Raji (cell line): ENCODE data around the gene CAMK1D.

Experiments
- POLR2A ChIP-seq: IDR thresholded peaks from 2 replicates; pipeline ENCODE4 v1.6.1; 2011; ENCODE audit warnings: low read depth, low read length, control low read depth; ENCODE audit not compliant: insufficient read depth

CAMK1D gene

DNA sequence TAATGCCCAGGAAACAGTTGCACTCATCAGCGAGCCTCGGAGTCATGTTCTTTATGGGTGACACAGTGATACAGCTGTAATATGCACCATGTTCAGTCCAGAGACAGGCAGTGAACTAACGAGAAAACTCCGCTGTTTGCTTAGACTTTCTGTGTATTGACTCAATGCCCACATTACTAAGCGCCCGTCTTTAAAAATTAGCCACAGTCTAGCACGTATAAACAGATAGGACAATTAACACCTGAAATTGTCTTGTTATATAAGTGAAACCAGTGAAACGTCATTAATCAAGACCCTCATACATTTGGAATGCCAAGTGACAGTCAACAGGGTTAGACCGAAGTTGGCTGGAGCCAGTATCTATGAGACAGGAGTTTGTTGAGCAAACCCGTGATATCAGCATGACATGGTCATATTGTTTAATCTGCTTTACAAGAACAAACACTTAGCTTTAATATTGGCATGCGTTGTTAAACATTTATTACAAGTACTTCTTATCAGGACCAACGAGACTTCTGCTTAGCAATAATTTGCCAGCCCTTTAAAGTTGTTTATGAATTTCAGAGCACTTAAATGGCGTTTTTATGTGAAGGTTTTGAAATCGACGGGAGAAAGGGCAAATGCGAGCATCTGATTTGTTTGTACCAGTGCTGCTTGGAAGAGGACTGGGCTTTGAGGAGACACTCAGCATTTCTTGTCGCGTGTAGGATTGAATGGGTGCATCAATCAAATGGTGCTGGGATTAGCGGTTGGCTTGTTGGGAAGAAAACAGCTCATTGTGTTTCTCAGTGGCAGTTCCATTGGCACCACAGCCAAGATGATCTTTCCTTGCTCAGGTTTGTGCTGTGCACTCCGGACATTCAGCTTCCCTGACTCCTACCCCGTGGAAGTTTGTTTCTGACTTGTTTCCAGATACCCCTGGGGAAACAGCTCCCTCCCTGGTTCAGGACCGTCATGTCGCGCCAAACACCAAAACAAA lies 56.3 kb downstream of the CAMK1D start:
- TF ChIP-seq POLR2A, result no peak

DNA sequence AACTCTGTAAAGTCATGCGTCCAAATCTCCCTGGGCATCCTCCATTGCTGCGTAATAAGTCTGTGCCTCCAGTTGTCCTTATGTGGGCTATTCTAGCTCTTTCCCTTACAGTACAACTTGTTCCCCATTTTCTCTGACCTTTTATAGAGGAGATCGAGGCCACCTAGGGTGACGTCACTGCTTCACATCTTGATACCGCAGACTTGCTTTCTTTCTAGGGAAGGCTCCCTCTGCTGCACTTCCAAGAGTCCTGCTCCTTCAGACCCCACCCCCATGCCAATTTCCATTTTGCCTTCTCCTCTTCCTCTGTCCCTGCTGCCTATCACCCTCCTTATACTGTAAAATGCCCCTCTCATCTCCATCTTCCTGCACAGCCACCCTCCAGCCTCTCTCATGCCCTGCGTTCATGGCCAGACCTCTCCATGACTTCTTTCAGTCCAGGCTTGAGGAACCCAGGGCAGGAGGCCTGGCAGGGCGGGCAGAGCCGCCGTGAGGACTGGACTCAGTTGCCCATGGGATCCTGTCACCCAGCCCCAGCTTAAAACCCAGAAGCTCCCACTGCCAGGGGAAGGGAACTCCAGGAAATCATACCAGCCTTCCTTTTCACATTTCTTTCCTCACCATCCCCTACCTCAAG lies 57.5 kb downstream of the CAMK1D start:
- no peak for TF ChIP-seq POLR2A

DNA sequence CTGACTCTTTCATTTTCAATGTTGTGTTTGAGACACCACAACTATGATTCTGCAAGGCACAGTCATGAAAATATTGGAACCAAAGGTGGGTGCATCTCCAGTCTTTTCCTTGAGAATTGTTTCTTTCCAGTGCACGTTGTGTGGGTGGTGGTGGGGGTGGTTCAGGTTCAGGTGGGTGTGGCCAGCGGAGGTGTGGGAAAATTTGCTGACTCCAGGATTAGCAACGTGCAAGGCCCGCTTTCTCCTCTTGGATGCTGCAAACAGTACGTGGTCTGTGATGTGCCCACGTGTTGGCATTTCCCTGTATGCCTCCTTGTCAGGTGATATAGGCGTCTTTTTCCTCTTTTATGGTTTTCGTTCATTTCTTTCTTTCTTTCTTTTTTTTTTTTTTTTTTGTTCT lies 59.1 kb downstream of the CAMK1D start:
- TF ChIP-seq POLR2A, result no peak

DNA sequence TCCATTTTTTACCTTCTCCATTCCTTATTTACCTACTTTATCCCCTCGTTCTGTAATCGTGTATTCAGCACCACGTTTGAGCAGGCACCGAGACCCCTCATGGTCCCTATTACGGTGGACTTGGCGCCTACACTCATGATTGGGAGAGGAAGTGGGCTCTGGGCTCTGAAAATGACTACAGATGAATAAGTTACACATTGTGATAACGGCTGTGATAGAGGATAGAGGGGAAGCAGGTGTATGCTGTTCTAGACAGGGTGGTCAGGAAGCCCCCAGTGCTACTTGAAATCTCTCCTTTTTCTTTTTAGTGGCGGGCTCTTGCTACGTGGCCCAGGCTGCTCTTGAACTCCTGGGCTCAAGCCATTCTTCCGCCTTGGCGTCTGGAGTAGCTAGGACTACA lies 59.8 kb downstream of the CAMK1D start:
- TF ChIP-seq POLR2A, result no peak

DNA sequence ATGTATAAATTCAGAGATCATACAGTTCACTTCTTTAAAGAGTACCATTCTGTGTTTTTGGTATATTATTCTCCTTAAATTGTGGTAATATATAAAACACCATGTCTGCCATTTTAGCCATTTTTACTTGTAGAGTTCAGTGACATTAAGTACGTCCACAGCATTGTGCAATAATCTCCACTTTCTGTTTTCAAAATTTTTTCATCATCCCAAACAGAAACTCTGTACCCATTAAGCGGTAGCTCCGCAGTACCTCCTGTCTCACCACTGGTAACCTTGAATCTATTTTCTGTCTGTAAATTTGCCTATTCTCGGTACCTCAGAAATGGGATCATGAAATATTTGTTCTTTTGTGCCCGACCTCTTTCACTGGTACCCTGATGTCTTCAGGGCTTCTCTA lies 60.3 kb downstream of the CAMK1D start:
- TF ChIP-seq POLR2A, result no peak

DNA sequence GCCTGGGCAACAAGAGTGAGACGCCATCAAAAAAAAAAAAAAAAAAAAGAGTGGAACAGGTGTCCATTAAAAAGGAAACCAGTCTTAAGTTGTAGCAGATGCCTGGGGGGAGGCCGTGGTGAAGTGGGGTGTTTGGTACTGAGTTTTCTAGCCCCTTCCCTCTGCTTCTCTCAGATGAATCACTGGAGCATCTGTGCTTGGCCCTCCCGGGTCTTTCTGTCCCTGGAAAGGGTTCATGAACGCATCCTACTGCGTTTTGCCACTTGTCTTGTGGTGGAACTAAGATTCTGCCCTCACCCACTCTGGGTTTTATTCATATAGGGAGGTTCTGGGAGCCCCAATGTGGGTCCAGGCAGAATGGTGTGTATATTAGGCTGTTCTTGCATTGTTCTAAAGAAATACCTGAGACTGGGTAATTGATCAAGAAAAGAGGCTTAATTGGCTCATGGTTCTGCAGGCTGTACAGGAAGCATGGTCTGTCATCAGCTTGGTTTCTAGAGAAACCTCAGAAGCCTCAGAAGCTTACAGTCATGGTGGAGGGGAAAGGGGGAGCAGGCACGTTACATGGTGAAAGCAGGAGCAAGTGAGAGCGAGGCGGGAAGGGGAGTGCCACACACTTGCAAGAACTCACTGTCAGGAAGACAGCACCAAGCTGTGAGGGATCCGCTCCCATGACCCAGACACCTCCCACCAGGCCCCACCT lies 63.5 kb downstream of the CAMK1D start:
- no peak for TF ChIP-seq POLR2A

DNA sequence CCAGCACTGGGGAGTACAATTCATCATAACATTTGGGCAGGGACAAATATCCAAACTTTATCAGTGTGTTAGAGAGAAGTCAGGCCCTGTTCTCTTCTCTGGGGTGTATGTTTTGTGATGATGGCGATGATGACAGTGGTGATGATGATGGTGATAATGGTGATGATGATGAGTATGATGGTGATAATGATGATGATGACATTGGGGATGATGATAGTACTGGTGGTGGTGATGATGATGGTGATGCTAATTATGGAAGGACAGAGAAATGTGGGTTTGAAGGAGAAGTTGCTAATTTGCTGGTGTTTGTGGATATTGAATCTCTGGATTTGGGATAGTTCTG lies 64.0 kb downstream of the CAMK1D start:
- no peak for TF ChIP-seq POLR2A

DNA sequence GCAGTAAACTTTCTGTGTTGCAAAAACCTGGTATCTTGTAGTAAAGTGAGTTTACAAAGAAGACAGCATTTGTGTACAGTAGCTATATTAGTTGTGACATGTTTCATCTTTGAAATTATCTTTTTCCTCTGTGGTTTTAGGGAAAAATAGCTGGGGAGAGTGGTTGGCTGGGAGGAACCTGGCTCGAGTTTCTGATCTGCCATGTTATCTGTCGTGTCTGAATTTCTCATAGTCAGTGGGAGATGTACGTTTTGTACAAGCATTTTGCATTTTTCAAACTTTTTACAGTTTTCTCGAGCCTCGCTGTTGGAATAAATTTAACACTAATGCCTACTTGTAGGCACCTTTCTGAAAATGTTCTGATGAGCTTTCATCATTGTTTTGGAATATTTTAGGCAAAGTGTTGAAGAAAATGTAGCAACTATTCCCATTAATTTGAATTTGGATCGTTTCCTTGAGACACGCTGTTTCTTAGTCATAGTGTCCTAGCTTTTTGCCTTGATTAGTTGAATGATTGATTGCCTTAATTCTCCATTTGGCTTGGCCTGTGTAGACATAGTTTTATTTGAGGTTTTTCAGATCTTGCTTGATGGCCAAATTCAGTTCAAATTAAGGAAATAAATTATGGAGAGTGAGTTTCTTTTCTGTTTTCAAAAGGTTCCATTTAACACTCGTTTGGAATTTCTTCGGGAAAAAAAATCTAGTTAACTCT lies 65.1 kb downstream of the CAMK1D start:
- no peak for TF ChIP-seq POLR2A

DNA sequence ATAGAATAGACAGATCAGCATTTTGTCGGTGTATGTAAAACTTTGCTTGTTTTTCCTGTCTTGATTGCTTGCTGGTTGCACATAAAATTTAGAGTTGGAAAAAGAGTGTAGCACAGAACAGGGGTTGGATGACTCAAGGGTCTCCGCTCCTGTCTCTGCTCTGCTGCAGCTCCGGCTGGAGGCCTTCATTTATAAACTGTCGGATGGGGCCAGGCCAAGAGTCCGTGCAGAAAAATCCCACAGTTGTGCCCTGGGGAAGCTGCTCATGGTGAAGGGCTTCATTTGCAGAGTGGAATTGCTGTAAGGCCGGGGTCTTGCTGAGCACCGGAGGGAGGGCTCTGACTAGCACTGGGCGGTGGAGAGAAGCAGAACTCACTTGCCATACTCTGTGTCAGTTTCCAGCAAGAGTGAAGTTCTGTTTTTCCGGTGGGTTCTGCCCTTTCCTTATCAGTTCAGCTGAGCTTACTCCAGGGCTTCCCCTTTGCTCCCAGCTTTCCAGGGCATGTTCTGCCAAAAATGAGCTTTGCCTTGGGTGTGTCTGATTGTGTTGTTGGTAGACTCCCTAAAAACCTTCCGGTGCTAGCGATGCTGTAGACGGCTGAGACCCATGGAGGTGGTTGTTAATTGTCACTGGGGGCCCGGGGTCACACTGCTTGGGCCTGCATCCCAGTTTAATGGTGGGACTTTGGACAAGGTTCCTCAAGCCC lies 67.2 kb downstream of the CAMK1D start:
- no peak for TF ChIP-seq POLR2A

DNA sequence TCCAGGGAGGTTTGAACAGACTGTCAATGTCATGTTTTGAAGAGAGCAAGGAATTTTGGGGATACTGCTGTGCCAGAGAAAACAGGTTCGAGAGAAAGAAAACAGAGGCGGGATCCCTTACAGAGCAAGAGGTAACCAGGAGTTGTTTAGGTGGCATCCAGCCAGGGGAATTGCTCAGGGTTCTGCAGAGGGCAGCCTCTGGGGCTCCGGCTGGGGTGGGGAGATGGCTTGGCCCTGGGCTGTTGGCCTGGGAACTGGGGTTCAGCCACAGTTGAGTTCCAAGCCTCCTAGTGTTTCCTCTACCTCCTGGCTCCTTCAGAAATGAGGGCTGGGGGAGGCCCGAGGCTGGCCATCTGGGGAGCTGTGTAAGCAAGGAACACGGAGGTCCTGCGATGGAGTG lies 68.0 kb downstream of the CAMK1D start:
- no peak for TF ChIP-seq POLR2A

DNA sequence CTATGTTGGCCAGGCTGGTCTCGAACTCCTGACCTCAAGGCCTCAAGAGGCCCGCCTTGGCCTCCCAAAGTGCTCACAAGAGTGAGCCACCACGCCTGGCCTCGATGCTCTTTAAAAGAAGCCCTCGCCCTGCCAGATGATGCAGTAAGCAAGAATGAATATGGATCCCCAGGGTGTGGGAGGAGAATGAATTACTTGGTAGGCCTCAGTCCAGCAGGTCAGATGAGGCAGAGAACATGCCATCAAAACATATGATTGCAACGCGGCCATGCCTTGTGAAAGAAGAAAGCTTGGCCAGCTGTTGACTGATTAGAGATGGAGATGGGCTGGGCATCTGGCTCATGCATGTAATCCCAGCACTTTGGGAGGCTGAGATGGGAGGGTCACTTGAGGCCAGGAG lies 68.7 kb downstream of the CAMK1D start:
- no peak for TF ChIP-seq POLR2A

DNA sequence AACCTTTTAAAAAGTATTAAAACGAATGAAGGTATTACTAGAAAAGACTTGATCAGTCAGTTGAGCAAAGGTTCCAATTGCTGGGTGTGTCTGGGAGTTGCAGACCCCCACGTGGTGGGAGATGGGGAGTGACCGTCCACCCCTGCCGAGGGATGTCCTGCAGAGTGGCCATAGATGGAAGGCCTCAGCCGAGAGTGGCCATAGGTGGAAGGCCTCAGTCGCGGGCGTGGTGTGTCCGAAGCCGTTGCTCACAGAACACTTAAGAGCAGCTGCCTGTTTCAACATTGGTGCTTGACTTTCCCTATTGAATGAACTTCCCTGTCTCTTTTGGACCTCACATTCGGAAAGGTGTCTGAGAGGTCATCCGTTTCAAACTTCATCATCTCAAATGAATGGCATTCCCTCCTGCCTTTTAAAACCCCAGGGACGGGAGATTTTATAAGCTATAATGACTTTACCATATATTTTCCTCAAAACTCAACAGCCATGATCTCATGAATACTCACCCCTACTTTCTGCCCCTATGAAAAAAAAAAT lies 69.4 kb downstream of the CAMK1D start:
- no peak for TF ChIP-seq POLR2A

DNA sequence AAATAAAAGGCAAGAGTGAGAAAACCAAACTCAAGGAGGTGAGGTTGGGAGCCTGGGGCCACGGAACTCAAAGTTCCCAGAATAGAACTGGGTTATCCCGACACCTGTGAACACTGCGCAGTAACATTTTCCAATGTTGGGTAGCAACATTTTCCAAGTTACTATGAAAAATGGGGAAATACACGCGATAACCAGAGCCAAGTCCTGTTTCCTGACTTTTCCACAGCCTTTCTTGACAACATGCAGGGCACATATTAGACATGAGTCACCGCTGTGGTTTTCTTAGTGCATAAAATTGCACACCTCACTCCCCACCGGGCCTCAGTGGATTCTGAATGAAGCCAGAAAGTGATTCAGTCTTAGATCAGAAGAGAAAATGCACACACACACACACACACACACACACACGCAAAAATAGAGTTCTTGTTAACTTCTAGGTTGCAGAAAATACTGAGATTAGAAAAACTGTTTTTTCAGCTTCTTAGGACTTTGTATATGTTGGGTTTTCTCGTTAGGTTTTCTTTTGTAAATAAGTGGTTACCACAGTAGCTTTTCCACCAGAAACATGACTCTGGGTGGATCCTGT lies 70.0 kb downstream of the CAMK1D start:
- TF ChIP-seq POLR2A, result no peak

DNA sequence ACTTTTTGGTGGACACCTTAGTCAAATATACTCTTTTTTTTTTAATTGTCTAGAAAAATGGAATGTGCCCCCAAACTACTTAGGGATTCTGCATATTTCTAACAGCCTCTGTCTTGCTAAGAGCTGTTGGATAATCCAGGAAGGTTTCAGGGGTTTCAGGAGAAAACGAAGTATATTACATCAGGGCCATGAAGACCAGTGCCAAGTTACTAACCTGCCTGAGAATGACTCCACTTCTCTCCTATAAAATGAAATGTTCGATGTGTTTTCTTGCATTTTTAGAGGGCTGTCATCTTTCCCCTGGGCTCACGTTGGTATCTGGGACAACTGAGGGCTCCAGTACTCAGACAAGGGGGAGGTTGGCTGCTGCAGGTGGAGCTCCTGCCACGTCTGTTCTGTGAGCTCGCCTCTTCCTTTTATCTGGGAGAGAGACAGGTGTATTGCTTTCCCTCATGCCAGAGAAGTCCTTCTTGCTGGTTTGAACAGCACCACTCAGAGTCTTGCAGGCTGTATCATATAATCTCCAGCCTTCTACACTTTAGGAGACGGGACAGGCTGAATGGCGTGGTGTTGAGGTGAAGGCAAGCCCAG lies 71.3 kb downstream of the CAMK1D start:
- no peak for TF ChIP-seq POLR2A
